NCI-H510A (cell line): ENCODE results near the gene ENOX1.

Experiments used
- DNase-seq: peaks from one replicate; lab custom pipeline; 2025; lab: John Stamatoyannopoulos, UW

ENOX1 gene

DNA sequence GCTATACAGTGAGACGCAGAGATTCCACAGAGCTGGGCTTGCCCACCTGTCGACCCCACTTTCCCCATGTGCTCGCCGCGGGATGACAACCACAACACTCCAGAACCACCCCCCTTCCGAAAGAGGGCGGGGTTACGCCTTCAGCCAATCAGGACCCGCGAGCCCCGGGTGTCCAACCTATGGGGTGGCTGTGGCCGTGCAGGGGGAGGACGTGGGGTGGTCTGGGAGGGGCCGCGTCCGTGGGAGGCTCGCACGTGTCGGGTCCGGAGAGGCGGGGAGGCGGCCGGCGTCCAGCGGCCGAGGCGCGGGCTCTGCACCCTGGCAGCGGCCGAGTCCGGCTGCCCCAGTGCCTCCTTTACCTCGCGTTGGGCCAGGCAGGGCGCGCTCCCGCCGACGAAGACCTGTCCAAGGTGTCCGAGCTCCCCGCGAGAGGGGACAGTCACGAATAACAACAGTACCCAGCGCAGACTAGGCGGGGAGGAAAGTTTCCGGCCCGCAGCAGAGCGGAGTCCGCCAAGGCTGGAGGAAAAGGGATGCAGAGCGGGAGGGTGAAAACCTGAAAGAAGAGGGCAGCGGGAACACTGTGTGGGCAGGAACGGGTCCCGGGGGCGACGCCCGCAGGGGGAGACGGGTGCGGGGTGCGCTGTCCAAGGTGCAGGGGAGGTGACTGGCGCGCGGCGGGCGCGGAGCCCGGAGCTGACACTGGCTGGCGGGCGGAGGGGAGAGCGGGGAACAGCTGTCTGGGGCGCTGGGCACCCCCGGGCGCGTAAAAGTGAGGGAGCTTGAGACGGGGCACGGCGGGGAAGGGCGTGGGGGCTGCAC, 911 bp downstream of the ENOX1 start:
- DNase-seq: no peak

GRCh38 chr13:43785261-43785649, 1.5 kb downstream of the ENOX1 start:
- no peak for DNase-seq

- no peak for DNase-seq
Measured at GRCh38 chr13:43784496-43784895, 2.3 kb downstream of the ENOX1 start.

DNA sequence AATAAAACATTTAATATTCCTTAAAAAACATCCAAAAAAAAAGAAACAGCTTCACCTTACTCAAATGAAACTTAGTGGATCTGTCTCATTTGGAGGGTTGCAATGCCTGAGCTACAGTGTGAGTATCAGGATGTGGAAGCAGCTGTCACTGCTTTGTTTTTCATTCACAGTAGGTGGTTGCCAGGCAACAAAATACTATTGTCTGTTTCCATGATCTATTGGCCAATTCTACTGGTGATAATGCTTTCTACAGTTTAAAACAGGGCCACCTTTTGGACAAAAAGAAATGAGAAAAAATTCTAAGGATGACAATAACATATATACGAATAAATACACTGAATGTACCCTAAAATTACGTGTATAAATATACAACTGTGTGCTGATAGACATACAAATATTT, 3.0 kb downstream of the ENOX1 start:
- DNase-seq: no peak

- DNase-seq: no peak
Measured at GRCh38 chr13:43782686-43783085, 4.1 kb downstream of the ENOX1 start.

DNA sequence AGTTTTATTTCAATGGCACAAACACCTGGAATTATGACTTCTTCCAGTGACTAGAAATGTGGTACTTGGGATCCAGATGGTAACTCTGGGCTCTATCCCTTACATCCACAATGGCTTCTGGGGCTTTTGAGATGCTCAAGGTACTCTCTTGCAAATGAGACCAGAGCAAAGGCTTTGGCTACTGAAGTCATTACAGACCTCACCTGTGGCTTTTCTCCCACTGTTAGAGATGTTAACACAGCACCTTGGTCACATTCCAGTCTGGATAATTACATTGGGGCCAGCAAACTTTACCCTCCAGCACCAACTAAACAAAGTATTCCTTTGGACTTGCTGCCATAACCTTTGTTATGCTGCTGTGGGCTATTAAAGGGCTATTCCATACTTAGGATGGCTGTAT, 6.1 kb downstream of the ENOX1 start:
- DNase-seq: no peak

DNA sequence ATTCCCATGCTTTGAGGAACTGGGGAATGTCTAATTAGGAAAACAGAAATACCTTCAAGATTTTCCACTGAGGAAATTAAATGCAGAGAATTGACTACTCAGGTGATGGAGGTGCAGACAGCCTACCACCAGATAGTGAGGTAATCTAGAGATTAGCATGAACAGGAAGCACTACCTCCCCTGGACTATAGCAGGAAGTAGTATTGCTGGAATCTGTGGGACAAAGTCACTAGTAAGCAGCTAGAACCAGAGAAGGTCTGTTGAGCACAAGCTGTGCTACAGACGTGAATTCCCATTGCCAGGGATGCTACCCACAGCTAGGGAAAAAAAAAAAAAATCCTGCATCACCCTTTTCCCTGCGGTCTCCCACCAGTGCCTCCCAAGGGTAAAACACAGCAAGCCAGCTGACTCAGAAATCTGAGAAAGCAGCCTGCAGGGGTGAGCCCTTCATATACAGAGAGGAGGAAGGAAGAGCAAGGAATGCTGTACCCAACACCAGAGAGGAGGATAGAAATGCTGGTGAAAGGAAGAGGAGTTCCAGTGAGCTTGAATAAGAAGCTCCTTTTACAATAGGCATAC, 10.2 kb downstream of the ENOX1 start:
- no peak for DNase-seq

DNA sequence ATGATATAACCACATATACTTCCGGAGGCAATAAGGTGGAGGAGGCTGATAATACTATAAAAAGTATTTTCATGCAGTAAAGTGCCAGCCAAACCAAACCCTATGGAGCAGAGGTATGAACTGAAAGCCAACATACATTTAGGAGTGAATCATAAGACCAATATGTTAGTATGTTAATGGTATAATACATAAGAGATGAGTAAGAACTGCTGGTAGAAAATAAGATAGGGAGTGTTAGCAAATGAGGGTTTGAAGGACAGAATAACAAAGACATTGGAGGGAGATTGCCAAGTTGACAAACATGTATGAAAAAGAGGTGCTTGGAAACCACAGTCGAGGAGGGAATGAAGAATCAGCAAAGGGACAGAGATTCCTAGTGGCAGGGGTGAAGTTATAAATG, 10.8 kb downstream of the ENOX1 start:
- DNase-seq: no peak

- DNase-seq: no peak
Measured at GRCh38 chr13:43773602-43774001, 13.2 kb downstream of the ENOX1 start.

GRCh38 chr13:43770871-43771270, 15.9 kb downstream of the ENOX1 start:
- no peak for DNase-seq

DNA sequence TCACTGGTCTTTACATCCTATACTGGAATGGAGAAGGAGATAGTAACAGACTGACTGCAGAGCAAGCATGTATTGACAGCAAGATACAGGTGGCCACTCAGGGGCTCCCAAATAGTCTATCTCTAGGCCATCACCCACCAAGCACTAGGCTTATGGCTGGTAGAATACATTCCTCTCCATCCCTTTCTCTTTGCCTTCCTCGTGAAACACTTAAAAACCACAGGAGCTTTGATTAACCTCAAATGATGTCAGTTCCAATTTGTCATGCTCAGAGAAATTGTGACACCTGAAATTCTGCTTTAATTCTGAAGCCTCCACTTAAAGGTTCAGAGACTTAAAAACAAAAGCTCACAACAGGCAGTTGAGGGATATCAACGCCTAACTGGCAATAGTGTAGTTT, 17.2 kb downstream of the ENOX1 start:
- DNase-seq: no peak

DNA sequence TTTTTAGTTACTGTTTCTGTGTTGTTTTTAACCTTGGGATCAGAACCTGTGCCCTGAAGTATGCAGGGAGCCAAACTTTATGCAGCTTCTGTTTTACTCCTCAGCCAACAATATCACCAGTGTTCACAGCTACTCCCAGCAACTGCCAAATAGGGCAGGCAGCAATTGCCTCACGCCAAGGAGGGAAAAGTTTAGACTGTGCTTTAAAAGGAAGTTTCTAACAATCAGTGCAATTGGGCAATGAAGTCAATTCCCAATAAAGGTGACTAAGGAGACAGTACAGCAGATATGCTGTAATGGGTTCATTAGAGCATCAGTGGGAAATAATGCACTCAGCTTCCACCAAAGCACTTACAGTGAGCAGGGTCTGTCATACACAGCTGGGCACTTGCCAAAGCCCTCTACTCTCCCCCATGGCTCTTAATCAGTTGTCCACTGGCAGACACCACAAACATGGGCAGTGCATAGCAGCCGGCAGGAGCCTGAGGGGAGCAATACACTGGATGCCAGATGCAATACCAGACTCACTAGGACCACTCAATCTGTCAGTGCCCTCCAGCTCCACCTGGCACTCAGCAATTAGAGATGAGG, 19.3 kb downstream of the ENOX1 start:
- no peak for DNase-seq

GRCh38 chr13:43766725-43767124, 20.0 kb downstream of the ENOX1 start:
- no peak for DNase-seq

GRCh38 chr13:43764349-43764748, 22.4 kb downstream of the ENOX1 start:
- no peak for DNase-seq

- DNase-seq: no peak
Measured at GRCh38 chr13:43763143-43763759, 23.5 kb downstream of the ENOX1 start.

DNA sequence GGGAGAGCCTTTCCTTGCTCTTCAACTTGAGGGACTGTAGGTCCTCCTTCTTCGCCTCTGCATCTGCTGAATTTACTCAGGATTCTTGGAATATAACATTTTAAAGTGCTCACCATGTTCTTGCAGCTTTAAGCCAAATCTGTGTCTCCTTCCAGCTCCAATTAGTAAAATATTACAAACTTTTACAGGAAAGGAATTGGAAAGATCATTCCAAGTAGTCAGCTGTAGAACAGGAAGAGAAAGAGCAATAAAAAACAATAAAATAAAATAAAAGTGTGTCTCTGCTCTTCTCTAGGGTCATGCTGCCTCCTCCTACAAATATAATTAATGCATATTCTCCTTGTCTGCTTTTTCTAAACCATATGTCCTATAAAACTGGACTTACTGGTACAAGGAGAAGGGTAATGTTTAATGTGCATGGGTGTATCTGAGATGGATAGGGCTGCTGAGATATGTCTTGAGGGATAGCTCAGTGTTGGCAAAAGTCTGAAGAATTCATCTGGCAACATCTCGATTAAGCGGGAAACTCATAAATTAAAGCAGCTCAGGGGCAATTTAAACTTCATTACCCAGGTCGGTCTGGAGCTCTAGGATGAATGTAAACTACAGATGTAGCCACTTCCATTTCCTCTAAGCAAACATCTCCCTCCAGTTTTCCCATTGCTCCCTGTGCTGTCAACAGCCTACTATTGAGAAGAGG, 25.0 kb downstream of the ENOX1 start:
- no peak for DNase-seq

GRCh38 chr13:43760257-43760656, 26.5 kb downstream of the ENOX1 start:
- no peak for DNase-seq

GRCh38 chr13:43758834-43759233, 27.9 kb downstream of the ENOX1 start:
- DNase-seq: no peak

DNA sequence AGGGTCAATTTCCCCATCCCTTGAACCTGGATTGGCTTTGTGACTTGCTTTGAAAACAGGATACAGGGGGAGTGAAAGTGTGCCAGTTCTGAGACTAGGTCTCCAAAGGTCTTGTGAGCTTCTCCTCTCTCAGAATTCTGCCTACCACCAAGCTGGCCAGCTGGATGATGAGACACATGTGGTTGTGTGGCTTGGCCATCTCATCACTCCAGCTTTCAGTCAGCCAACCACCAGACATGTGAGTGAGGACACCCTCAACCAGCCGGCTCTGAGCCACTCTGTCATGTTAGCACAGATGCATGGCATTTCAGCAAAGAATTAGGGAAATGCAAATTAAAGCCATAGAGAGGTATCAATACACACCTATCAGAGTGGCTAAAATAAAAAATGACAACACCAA, 29.5 kb downstream of the ENOX1 start:
- DNase-seq: no peak

- no peak for DNase-seq
Measured at GRCh38 chr13:43755844-43756243, 30.9 kb downstream of the ENOX1 start.

DNA sequence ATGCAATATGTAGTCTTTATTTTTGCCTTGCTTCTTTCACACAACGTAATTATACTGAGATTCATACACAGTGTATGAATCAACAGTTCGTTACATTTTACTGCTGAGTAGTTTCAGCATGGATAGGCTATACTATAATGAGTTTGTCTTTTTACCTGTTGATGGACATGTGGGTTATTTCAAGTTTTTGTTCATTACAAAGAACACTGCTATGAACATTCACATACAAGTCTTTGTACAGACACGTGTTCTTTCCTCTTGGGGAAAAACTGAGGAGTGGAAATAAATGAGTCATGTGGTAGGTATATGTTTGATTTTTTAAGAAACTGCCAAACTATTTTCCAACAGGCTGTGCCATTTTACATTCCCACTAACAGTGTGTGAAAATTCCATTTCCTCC, 35.1 kb downstream of the ENOX1 start:
- no peak for DNase-seq

- no peak for DNase-seq
Measured at GRCh38 chr13:43749503-43749902, 37.3 kb downstream of the ENOX1 start.
